SK-N-SH (cell line): ENCODE results near the gene RILPL2. TPM values are rescaled to one million over a fixed set of nuclear protein-coding genes. Genes with fewer than 3 reads are reported as not detected.
A peak's percentile ranks its signal among the peaks of the same experiment; 100 is the strongest.

Experiments
- CTCF ChIA-PET: fragments of 300-600, 350-600 bp; formaldehyde crosslinking; extraction: SDS; loops from one replicate; lab custom pipeline; 2021; lab: Yijun Ruan, JAX
- POLR2A ChIA-PET: fragments of 350-600 bp; sonication (Branson Sonifier 250); formaldehyde crosslinking; extraction: SDS; loops from one replicate; lab custom pipeline; 2020; ENCODE audit warnings: antibody characterized with exemption, inconsistent platforms; lab: Yijun Ruan, JAX
- DNase-seq: peaks from one replicate; pipeline ENCODE4 v3.0.0; 2012
- H2AFZ ChIP-seq: fragments of 200-600 bp; sonication (generic); 2 replicates; pipeline ENCODE4 v1.8.1; 2016; ENCODE audit warnings: antibody characterized with exemption, mild to moderate bottlenecking, low read depth
- H3F3A ChIP-seq: fragments of 200-600 bp; sonication (generic); replicated peaks from 2 replicates; pipeline ENCODE3; 2016; ENCODE audit warnings: antibody characterized with exemption, mild to moderate bottlenecking; ENCODE audit not compliant: insufficient read depth
- H3K27ac ChIP-seq, 2 experiments: fragments of 200-500 bp in 1 of 2; fragments of 200-600 bp in 1 of 2; sonication (Bioruptor generic) in 1 of 2; sonication (generic), shearing (Covaris generic) in 1 of 2; 2 replicates each; pipeline versions ENCODE4 v1.5.1 to v1.6.1; 2014 to 2016; ENCODE audit warnings: low read depth in 2 of 2, inconsistent platforms in 1 of 2, low read length in 1 of 2, mild to moderate bottlenecking in 1 of 2, mixed read lengths in 1 of 2
- H3K27me3 ChIP-seq: fragments of 200-600 bp; sonication (generic), shearing (Covaris generic); 2 replicates; pipeline ENCODE4 v1.6.1; 2016; ENCODE audit warnings: mixed run types; ENCODE audit not compliant: insufficient read depth
- H3K36me3 ChIP-seq, 2 experiments: fragments of 200-500 bp in 1 of 2; fragments of 200-600 bp in 1 of 2; sonication (Bioruptor generic) in 1 of 2; sonication (generic) in 1 of 2; replicated peaks in 1 of 2; 2 replicates each; pipeline versions ENCODE3 to v1.5.1; 2014 to 2016; ENCODE audit warnings: low read length in 1 of 2, mild to moderate bottlenecking in 1 of 2; ENCODE audit not compliant: insufficient read depth in 2 of 2, control insufficient read depth in 1 of 2
- H3K4me1 ChIP-seq, 2 experiments: fragments of 200-500 bp in 1 of 2; fragments of 200-600 bp in 1 of 2; sonication (Bioruptor generic) in 1 of 2; sonication (generic), shearing (Covaris generic) in 1 of 2; 2 replicates each; pipeline versions ENCODE4 v1.5.1 to v1.6.1; 2014 to 2016; ENCODE audit warnings: low read depth in 1 of 2, low read length in 1 of 2, mixed run types in 1 of 2; ENCODE audit not compliant: insufficient read depth in 2 of 2, control insufficient read depth in 1 of 2
- H3K4me2 ChIP-seq: fragments of 200-600 bp; sonication (generic), shearing (Covaris generic); 2 replicates; pipeline ENCODE4 v1.6.1; 2017; ENCODE audit warnings: mixed run types
- H3K4me3 ChIP-seq, 2 experiments: fragments of 200-500 bp in 1 of 2; fragments of 200-600 bp in 1 of 2; sonication (Bioruptor generic) in 1 of 2; sonication (generic), shearing (Covaris generic) in 1 of 2; 2 replicates each; pipeline versions ENCODE4 v1.5.1 to v1.8.1; 2014 to 2016; ENCODE audit warnings: low read depth in 2 of 2, inconsistent platforms in 1 of 2, low read length in 1 of 2, mild to moderate bottlenecking in 1 of 2, mixed read lengths in 1 of 2, moderate library complexity in 1 of 2
- H3K79me2 ChIP-seq: fragments of 200-600 bp; sonication (generic); 2 replicates; pipeline ENCODE4 v1.8.1; 2017; ENCODE audit warnings: mild to moderate bottlenecking; ENCODE audit not compliant: insufficient read depth
- H3K9ac ChIP-seq: fragments of 200-600 bp; sonication (generic); 2 replicates; pipeline ENCODE4 v1.6.1; 2017; ENCODE audit warnings: mixed run types
- H3K9me2 ChIP-seq: fragments of 200-600 bp; sonication (generic); 2 replicates; pipeline ENCODE4 v1.6.1; 2017; ENCODE audit warnings: mixed run types
- H3K9me3 ChIP-seq: fragments of 200-600 bp; sonication (generic); 2 replicates; pipeline ENCODE4 v1.6.1; 2017; ENCODE audit warnings: mixed run types, mild to moderate bottlenecking, moderate library complexity
- H4K20me1 ChIP-seq: fragments of 200-600 bp; sonication (generic); 2 replicates; pipeline ENCODE4 v1.6.1; 2017; ENCODE audit warnings: mild to moderate bottlenecking, mixed run types; ENCODE audit not compliant: insufficient read depth
- EZH2phosphoT487 ChIP-seq: fragments of 200-600 bp; sonication (generic); IDR thresholded peaks from 2 replicates; pipeline ENCODE4 v1.6.1; 2017; ENCODE audit warnings: low read depth, mixed run types, mild to moderate bottlenecking, antibody characterized with exemption, moderate library complexity, borderline replicate concordance
- FOSL2 ChIP-seq: IDR thresholded peaks from 2 replicates; pipeline ENCODE4 v1.4.0; 2012; ENCODE audit warnings: low read depth, mild to moderate bottlenecking, moderate library complexity, borderline replicate concordance
- FOXM1 ChIP-seq: IDR thresholded peaks from 2 replicates; pipeline ENCODE4 v1.4.0; 2012; ENCODE audit warnings: low read depth, mild to moderate bottlenecking
- GABPA ChIP-seq: IDR thresholded peaks from 2 replicates; pipeline ENCODE4 v1.4.0; 2012; ENCODE audit warnings: low read depth, mild to moderate bottlenecking
- GATA2 ChIP-seq: sonication (generic); formaldehyde crosslinking; IDR thresholded peaks from 2 replicates; pipeline ENCODE4 v1.5.0; 2020; ENCODE audit warnings: mild to moderate bottlenecking, missing genetic modification reagents
- JUND ChIP-seq: IDR thresholded peaks from 2 replicates; pipeline ENCODE4 v1.4.0; 2012
- MAX ChIP-seq: IDR thresholded peaks from 2 replicates; pipeline ENCODE4 v1.4.0; 2012; ENCODE audit warnings: low read depth
- MXI1 ChIP-seq: IDR thresholded peaks from 2 replicates; pipeline ENCODE4 v1.6.1; 2012; ENCODE audit warnings: mild to moderate bottlenecking, low read depth, low read length, improper control_type of control experiment
- NFIC ChIP-seq: IDR thresholded peaks from 2 replicates; pipeline ENCODE4 v1.4.0; 2012; ENCODE audit warnings: borderline replicate concordance
- PBX3 ChIP-seq: IDR thresholded peaks from 2 replicates; pipeline ENCODE4; 2012
- RAD21 ChIP-seq: IDR thresholded peaks from 2 replicates; pipeline ENCODE4 v1.6.1; 2012; ENCODE audit warnings: mild to moderate bottlenecking, low read length
- RCOR1 ChIP-seq: fragments of 150-350 bp; IDR thresholded peaks from 2 replicates; pipeline ENCODE4 v1.6.1; 2017; ENCODE audit warnings: antibody characterized with exemption, low read length
- RXRA ChIP-seq: IDR thresholded peaks from 2 replicates; pipeline ENCODE4 v1.4.0; 2012; ENCODE audit warnings: low read depth, mild to moderate bottlenecking, borderline replicate concordance
- SIN3A ChIP-seq: IDR thresholded peaks from 2 replicates; pipeline ENCODE4 v1.6.1; 2012; ENCODE audit warnings: low read depth, mild to moderate bottlenecking, low read length, moderate library complexity, borderline replicate concordance
- SMC3 ChIP-seq: IDR thresholded peaks from 2 replicates; pipeline ENCODE4 v1.6.1; 2012; ENCODE audit warnings: low read depth, low read length, improper control_type of control experiment
- TAF1 ChIP-seq: IDR thresholded peaks from 2 replicates; pipeline ENCODE4 v1.6.1; 2012; ENCODE audit warnings: low read depth, mild to moderate bottlenecking, low read length, moderate library complexity, borderline replicate concordance
- USF2 ChIP-seq: fragments of 150-350 bp; IDR thresholded peaks from 2 replicates; pipeline ENCODE4 v1.6.1; 2017; ENCODE audit warnings: antibody characterized with exemption, low read length, low read depth, borderline replicate concordance
- WGBS: methylation state at CpG from one replicate; pipeline ENCODE4 v1.1.6; 2017; ENCODE audit warnings: low lambda C conversion rate; 5-methylcytosine and 5-hydroxymethylcytosine counted together
- polyA plus RNA-seq, 3 experiments: library from polyadenylated mRNA; depleted of rRNA; stranded (reverse); fragments of >200 nt; gene quantifications; 2 replicates each; pipeline ENCODE4 v1.2.3, GENCODE V29; 2012

The RILPL2 gene
- polyA plus RNA-seq, 1 of the 3 experiments (the other 2 are of a cell fraction) = 5.0 TPM

GRCh38 chr12:123469978-123470377 lies 33.5 kb upstream of the RILPL2 start:
- no peak for DNase-seq
- WGBS = 97% methylated on average over 2 of the region's 2 CpGs
- no peaks in the 10 kb centered on the region for H4K20me1 ChIP-seq
- TF ChIP-seq MAX (no peak), TAF1 (no peak)
- TF ChIP-seq, all 33 proteins: peak for 0
- H3K27ac ChIP-seq = no peak overlapping the region
- H3K79me2 ChIP-seq = peaks cover 18% of the 10 kb centered on the region
- H3K9ac ChIP-seq = no peak overlapping the region
- peaks cover 5% of the 10 kb centered on the region for H3F3A ChIP-seq
- peaks cover 23 to 31% of the 10 kb centered on the region in 2 experiments for H3K36me3 ChIP-seq
- no peak overlapping the region for H2AFZ ChIP-seq
- H3K4me2 ChIP-seq = no peak overlapping the region
- no peaks in the 10 kb centered on the region for H3K9me3 ChIP-seq
- peaks cover 0 to 19% of the 10 kb centered on the region in 2 experiments; a peak in 2 of 4 replicates for H3K4me1 ChIP-seq
- H3K27me3 ChIP-seq = no peaks in the 10 kb centered on the region
- no peak overlapping the region for H3K4me3 ChIP-seq
- no peaks in the 10 kb centered on the region for H3K9me2 ChIP-seq
- ChIA-PET POLR2A (interaction anchor here (0.7 kb wide), 1 partner anchor 32 kb away, joined by 3 read pairs; no protein-coding TSS in a partner anchor), CTCF (no interaction called here)

GRCh38 chr12:123468786-123469185 lies 32.3 kb upstream of the RILPL2 start:
- DNase-seq = no peak
- Histone ChIP-seq H3K9me3 (no peaks in the 10 kb centered on the region), H3K9me2 (no peaks in the 10 kb centered on the region), H4K20me1 (no peaks in the 10 kb centered on the region), H3K4me1 (peaks cover 0 to 19% of the 10 kb centered on the region in 2 experiments; a peak in 2 of 4 replicates), H3K27me3 (no peaks in the 10 kb centered on the region), H3K79me2 (peaks cover 30% of the 10 kb centered on the region), H3K36me3 (peaks cover 23 to 31% of the 10 kb centered on the region in 2 experiments), H2AFZ (no peak overlapping the region), H3F3A (peaks cover 5% of the 10 kb centered on the region), H3K27ac (no peak overlapping the region; a peak in 1 of 4 replicates), H3K9ac (no peak overlapping the region), H3K4me2 (no peak overlapping the region), H3K4me3 (no peak overlapping the region)
- CTCF ChIA-PET = no interaction called here
- TF ChIP-seq SMC3 (no peak), RAD21 (peak; percentile 31; the same call in 1 of the 2 replicates)
- POLR2A ChIA-PET = no interaction called here
- 22% methylated on average over 1 of the region's 1 CpG for WGBS

- ChIA-PET CTCF (interaction anchor here (0.7 kb wide), 1 partner anchor 10 kb away, joined by 3 read pairs; no protein-coding TSS in a partner anchor), POLR2A (no interaction called here)
- Histone ChIP-seq H3K9ac (no peak overlapping the region), H3F3A (no peaks in the 10 kb centered on the region), H3K4me2 (no peak overlapping the region), H3K9me3 (no peaks in the 10 kb centered on the region), H3K36me3 (peaks cover 5 to 10% of the 10 kb centered on the region in 2 experiments), H2AFZ (no peak overlapping the region), H3K27me3 (no peaks in the 10 kb centered on the region), H3K79me2 (peaks cover 62% of the 10 kb centered on the region), H3K9me2 (no peaks in the 10 kb centered on the region), H3K27ac (no peak overlapping the region; a peak in 1 of 4 replicates), H4K20me1 (no peaks in the 10 kb centered on the region), H3K4me3 (no peak overlapping the region), H3K4me1 (peaks cover under 1 to 21% of the 10 kb centered on the region in 2 experiments; a peak in 2 of 4 replicates)
- WGBS = 91% methylated on average over 4 of the region's 4 CpGs
- TF ChIP-seq NFIC (no peak), RCOR1 (no peak), EZH2phosphoT487 (no peak), PBX3 (no peak), JUND (no peak), SMC3 (no peak), FOSL2 (no peak), USF2 (no peak), GATA2 (CRISPR knock-in tag) (no peak), RAD21 (no peak), RXRA (no peak), GABPA (no peak), MXI1 (no peak), FOXM1 (no peak), MAX (no peak), SIN3A (no peak)
- DNase-seq = no peak
Measured at GRCh38 chr12:123465084-123465483, 28.6 kb upstream of the RILPL2 start.
